H1 (cell line): ENCODE results near the gene CCSAP.

ENCODE experiments used
- BACH1 ChIP-seq: IDR thresholded peaks from 2 replicates; pipeline ENCODE4 v1.6.1; 2012; ENCODE audit warnings: low read length, improper control_type of control experiment
- CREB1 ChIP-seq: IDR thresholded peaks from 2 replicates; pipeline ENCODE4 v1.6.1; 2012; ENCODE audit warnings: inconsistent platforms
- GABPA ChIP-seq: IDR thresholded peaks from 2 replicates; pipeline ENCODE4 v1.6.1; 2011; ENCODE audit warnings: mild to moderate bottlenecking, low read length, moderate library complexity, borderline replicate concordance; ENCODE audit not compliant: insufficient read depth
- POLR2A ChIP-seq, 2 experiments: IDR thresholded peaks; 1 replicate in 1 of 2; 2 replicates in 1 of 2; pipeline ENCODE4 v1.6.1; 2011; ENCODE audit warnings: low read depth in 2 of 2, low read length in 2 of 2, mild to moderate bottlenecking in 2 of 2; ENCODE audit errors: control extremely low read depth in 1 of 2
- TAF1 ChIP-seq: IDR thresholded peaks from 2 replicates; pipeline ENCODE4 v1.6.1; 2011; ENCODE audit warnings: mild to moderate bottlenecking, low read depth, low read length
- TF ChIP-seq, protein P1 (sequence below), 3 experiments: IDR thresholded peaks; 1 replicate in 2 of 3; 2 replicates in 1 of 3; pipeline versions ENCODE4 v1.5.1 to v1.6.1; 2011; ENCODE audit warnings: low read length in 3 of 3, mild to moderate bottlenecking in 3 of 3, inconsistent platforms in 2 of 3, low read depth in 1 of 3, moderate library complexity in 1 of 3; ENCODE audit not compliant: insufficient read depth in 1 of 3; ENCODE audit errors: control extremely low read depth in 1 of 3

DNA sequence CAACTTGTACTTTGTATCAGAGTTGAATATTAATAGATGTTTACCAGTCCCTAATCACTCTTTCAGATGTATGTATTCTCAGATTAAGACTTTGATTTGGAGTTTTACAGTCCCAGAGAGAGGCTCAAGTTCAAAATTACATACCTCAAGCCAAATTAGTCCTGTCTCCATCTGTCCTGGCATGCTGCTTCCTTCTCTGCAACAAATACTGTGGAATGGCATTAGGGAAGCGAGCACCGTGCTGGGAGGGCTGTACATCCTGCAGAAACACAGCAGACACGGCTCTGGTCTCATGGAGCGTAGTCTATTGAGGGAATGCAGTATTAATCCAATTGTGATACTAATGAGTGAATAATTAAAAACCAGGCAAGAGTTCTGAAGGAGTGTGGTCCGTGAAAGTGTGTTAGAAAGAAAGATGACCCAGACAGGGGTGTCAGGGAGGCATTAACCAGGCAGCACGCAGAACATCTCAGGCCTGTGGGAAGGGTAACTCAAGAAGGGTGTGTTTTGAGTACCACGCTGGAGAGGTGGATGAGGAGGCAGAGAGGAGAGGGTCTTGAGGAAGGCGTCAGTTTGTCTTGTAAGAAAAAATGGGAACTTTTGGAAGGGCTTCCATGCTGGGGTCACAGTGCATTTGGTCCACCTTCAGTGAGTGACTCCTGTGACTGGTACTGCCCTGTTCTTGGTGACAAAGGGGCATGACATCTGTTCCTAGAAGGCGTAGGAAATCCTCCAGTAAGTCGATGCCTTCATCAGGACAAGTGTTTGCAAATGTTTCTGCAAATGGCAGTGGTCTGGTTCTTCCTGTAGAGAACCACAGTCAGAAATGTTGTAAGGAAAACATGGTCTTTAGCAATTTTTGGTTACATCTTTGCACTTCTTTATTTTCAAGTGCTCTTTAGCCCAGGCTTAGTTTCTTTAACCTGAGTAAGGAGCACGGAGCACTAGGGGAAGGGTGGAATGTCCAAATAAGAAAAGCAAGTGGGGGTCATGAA is 70.4 kb downstream of the CCSAP start:
- TF ChIP-seq GABPA (no peak), CREB1 (no peak), BACH1 (no peak), POLR2A (IDR thresholded peaks at IDR 0.05; ENCODE audit: control extremely low read depth in 1 of 2, low read depth in 2 of 2, low read length in 2 of 2) (no peak), TAF1 (no peak)
- TF ChIP-seq, protein P1, sequence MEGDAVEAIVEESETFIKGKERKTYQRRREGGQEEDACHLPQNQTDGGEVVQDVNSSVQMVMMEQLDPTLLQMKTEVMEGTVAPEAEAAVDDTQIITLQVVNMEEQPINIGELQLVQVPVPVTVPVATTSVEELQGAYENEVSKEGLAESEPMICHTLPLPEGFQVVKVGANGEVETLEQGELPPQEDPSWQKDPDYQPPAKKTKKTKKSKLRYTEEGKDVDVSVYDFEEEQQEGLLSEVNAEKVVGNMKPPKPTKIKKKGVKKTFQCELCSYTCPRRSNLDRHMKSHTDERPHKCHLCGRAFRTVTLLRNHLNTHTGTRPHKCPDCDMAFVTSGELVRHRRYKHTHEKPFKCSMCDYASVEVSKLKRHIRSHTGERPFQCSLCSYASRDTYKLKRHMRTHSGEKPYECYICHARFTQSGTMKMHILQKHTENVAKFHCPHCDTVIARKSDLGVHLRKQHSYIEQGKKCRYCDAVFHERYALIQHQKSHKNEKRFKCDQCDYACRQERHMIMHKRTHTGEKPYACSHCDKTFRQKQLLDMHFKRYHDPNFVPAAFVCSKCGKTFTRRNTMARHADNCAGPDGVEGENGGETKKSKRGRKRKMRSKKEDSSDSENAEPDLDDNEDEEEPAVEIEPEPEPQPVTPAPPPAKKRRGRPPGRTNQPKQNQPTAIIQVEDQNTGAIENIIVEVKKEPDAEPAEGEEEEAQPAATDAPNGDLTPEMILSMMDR (IDR thresholded peaks at IDR 0.05; ENCODE audit: control extremely low read depth in 1 of 3, insufficient read depth in 1 of 3, low read depth in 1 of 3, low read length in 3 of 3) = no peak
